Activated T-helper 1 cell treated with anti-CD3 and anti-CD28 coated beads, Interleukin-12 subunit alpha, Interleukin-12 subunit beta, Interleukin-2, Interleukin-4 antibody, amounts not matched to agents 30 ng/mL and 10 ng/mL and 1 ng/mL, durations not matched to agents 14 hours and 24 hours and 36 hours (primary cell): Measurements from ENCODE around the gene DNM3. TPM values are rescaled to one million over a fixed set of nuclear protein-coding genes. Genes with fewer than 3 reads are reported as not detected.

ENCODE experiments used
- DNase-seq: peaks from one replicate; pipeline ENCODE4 v3.0.0; 2021; ENCODE audit warnings: low spot score
- H3K27ac Mint-ChIP-seq: one replicate; pipeline ENCODE4 v1.8.0; 2021; ENCODE audit warnings: mild to moderate bottlenecking, mixed read lengths
- H3K27me3 Mint-ChIP-seq: one replicate; pipeline ENCODE4 v1.8.0; 2022; ENCODE audit warnings: mild to moderate bottlenecking, moderate library complexity, mixed read lengths; ENCODE audit not compliant: insufficient read depth
- H3K36me3 Mint-ChIP-seq: one replicate; pipeline ENCODE4 v1.8.0; 2021; ENCODE audit warnings: low read depth, mixed read lengths
- H3K4me1 Mint-ChIP-seq: one replicate; pipeline ENCODE4 v1.8.0; 2021; ENCODE audit warnings: low read depth, mixed read lengths
- H3K4me3 Mint-ChIP-seq: one replicate; pipeline ENCODE4 v1.8.0; 2021; ENCODE audit warnings: mild to moderate bottlenecking, moderate library complexity, mixed read lengths
- H3K9me3 Mint-ChIP-seq: one replicate; pipeline ENCODE4 v1.8.0; 2021; ENCODE audit warnings: mixed read lengths
- intact Hi-C: fragments of 100-400 bp; cut with micrococcal nuclease; formaldehyde crosslinking; loops from one replicate; pipeline ENCODE4 v1.15.1; 2024
- total RNA-seq: library from RNA; stranded (reverse); gene quantifications from 2 replicates; pipeline ENCODE4 v1.2.3, GENCODE V29; 2022

DNM3 gene
- total RNA-seq, 1 donor from 2014 or later, result 0.62 TPM

GRCh38 chr1:171860696-171861095, 19.4 kb downstream of the DNM3 start:
- H3K27ac Mint-ChIP-seq, result no peak overlapping the region
- H3K27me3 Mint-ChIP-seq, result peaks cover 3% of the 10 kb centered on the region
- no peaks in the 10 kb centered on the region for H3K36me3 Mint-ChIP-seq
- intact Hi-C loops, result no loop called here
- no peak for DNase-seq
- no peaks in the 10 kb centered on the region for H3K4me1 Mint-ChIP-seq
- peaks cover 4% of the 10 kb centered on the region for H3K9me3 Mint-ChIP-seq
- H3K4me3 Mint-ChIP-seq, result no peak overlapping the region

- Mint-ChIP-seq H3K27me3 (no peaks in the 10 kb centered on the region), H3K27ac (no peak overlapping the region), H3K4me3 (no peak overlapping the region), H3K4me1 (no peaks in the 10 kb centered on the region), H3K9me3 (no peaks in the 10 kb centered on the region), H3K36me3 (no peaks in the 10 kb centered on the region)
- intact Hi-C loops, result no loop called here
- DNase-seq, result no peak
Measured at GRCh38 chr1:171863531-171863930, 22.2 kb downstream of the DNM3 start.

GRCh38 chr1:171864308-171864707, 23.0 kb downstream of the DNM3 start:
- intact Hi-C loops, result no loop called here
- peaks cover 2% of the 10 kb centered on the region for H3K27me3 Mint-ChIP-seq
- DNase-seq, result no peak
- no peak overlapping the region for H3K27ac Mint-ChIP-seq
- no peaks in the 10 kb centered on the region for H3K36me3 Mint-ChIP-seq
- no peaks in the 10 kb centered on the region for H3K4me1 Mint-ChIP-seq
- no peak overlapping the region for H3K4me3 Mint-ChIP-seq
- H3K9me3 Mint-ChIP-seq, result no peaks in the 10 kb centered on the region

GRCh38 chr1:171865106-171865505, 23.8 kb downstream of the DNM3 start:
- intact Hi-C loops, result no loop called here

DNA sequence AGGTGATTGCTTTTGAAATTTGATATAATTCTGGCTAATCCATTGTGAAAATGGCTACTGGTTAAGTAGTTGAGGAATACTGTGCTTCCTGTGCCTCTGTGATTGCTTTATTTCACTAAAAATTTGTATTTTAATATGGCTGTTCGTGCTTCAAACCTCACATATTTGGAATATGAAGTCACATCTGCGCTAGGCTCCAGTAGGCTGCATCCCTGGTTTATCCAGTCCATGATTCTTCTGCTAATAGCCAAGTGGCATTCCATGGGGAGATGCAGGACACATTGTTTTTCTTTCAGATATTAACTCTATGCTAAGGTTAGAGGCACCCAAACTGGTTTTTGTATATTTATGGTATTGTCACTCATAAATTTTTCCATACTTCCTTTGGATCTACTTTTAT, 25.9 kb downstream of the DNM3 start:
- no peaks in the 10 kb centered on the region for H3K4me1 Mint-ChIP-seq
- no peaks in the 10 kb centered on the region for H3K36me3 Mint-ChIP-seq
- no peaks in the 10 kb centered on the region for H3K9me3 Mint-ChIP-seq
- H3K27me3 Mint-ChIP-seq, result peaks cover 14% of the 10 kb centered on the region
- intact Hi-C loops, result no loop called here
- H3K27ac Mint-ChIP-seq, result no peak overlapping the region
- no peak overlapping the region for H3K4me3 Mint-ChIP-seq
- no peak for DNase-seq

More at GRCh38 chr1:171865106-171865505, 23.8 kb downstream of the DNM3 start:
- Mint-ChIP-seq H3K9me3 (no peaks in the 10 kb centered on the region), H3K4me3 (no peak overlapping the region), H3K27me3 (peaks cover 5% of the 10 kb centered on the region), H3K4me1 (no peaks in the 10 kb centered on the region), H3K36me3 (no peaks in the 10 kb centered on the region), H3K27ac (no peak overlapping the region)
- DNase-seq, result no peak

DNA sequence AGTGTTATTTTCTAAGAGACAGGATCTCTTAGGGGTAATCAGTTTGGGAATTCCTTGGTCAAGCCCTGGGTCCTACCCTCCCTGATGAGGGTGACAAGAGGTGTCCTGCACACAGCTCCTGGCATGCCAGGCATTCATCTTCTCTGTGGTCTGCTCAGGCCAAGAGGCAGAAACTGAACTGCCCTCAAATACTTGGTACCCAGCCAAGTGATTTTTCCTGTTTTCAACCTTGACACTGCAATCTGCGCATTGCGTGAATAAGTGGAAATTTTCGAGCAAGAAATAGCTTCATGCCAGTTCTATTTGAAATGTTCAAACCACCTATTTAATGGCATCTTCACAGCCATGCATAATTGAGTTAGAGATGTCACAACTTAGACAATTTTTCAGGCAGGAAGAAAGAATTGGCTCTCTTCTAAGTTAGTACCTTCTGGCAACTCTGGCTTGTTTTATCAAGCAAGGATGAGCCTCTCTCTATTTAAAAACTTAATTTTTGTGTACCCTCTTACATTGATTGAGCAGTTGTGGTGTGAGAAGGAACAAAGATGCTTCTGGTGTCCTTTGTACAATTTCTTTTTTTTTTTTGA, 27.0 kb downstream of the DNM3 start:
- intact Hi-C loops, result no loop called here
- peaks cover 17% of the 10 kb centered on the region for H3K27me3 Mint-ChIP-seq
- no peaks in the 10 kb centered on the region for H3K9me3 Mint-ChIP-seq
- no peaks in the 10 kb centered on the region for H3K36me3 Mint-ChIP-seq
- DNase-seq, result no peak
- H3K27ac Mint-ChIP-seq, result no peak overlapping the region
- no peaks in the 10 kb centered on the region for H3K4me1 Mint-ChIP-seq
- no peak overlapping the region for H3K4me3 Mint-ChIP-seq

GRCh38 chr1:171869097-171869496, 27.8 kb downstream of the DNM3 start:
- H3K4me1 Mint-ChIP-seq, result no peaks in the 10 kb centered on the region
- no peaks in the 10 kb centered on the region for H3K36me3 Mint-ChIP-seq
- no peak overlapping the region for H3K4me3 Mint-ChIP-seq
- DNase-seq, result no peak
- no peaks in the 10 kb centered on the region for H3K9me3 Mint-ChIP-seq
- intact Hi-C loops, result no loop called here
- peaks cover 17% of the 10 kb centered on the region for H3K27me3 Mint-ChIP-seq
- no peak overlapping the region for H3K27ac Mint-ChIP-seq

DNA sequence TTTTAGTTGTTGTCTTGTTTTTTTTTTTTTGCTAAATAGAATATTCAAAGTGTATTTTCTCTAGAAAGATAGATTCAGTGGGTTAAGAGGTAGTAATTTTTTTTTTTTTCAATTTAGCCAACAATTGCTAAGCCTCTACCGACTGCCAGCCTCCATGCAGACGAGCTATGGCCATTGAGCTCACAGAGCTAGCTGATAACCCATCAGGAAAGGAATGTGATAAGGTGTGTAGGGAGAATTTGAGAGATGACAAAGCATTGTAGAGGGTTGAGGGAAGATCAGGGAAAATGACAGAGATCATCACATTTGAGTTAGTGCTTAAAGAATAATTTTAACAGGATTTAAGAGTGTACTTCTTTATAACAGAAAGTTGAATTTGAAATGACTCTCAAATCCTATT, 30.6 kb downstream of the DNM3 start:
- no peaks in the 10 kb centered on the region for H3K9me3 Mint-ChIP-seq
- no peak for DNase-seq
- H3K27ac Mint-ChIP-seq, result no peak overlapping the region
- intact Hi-C loops, result no loop called here
- no peak overlapping the region for H3K4me3 Mint-ChIP-seq
- peaks cover 19% of the 10 kb centered on the region for H3K27me3 Mint-ChIP-seq
- no peaks in the 10 kb centered on the region for H3K4me1 Mint-ChIP-seq
- no peaks in the 10 kb centered on the region for H3K36me3 Mint-ChIP-seq

- intact Hi-C loops, result no loop called here
- no peak for DNase-seq
- no peak overlapping the region for H3K27ac Mint-ChIP-seq
- H3K27me3 Mint-ChIP-seq, result peaks cover 19% of the 10 kb centered on the region
- H3K36me3 Mint-ChIP-seq, result no peaks in the 10 kb centered on the region
- no peaks in the 10 kb centered on the region for H3K9me3 Mint-ChIP-seq
- no peak overlapping the region for H3K4me3 Mint-ChIP-seq
- no peaks in the 10 kb centered on the region for H3K4me1 Mint-ChIP-seq
Measured at GRCh38 chr1:171872430-171872829, 31.1 kb downstream of the DNM3 start.

DNA sequence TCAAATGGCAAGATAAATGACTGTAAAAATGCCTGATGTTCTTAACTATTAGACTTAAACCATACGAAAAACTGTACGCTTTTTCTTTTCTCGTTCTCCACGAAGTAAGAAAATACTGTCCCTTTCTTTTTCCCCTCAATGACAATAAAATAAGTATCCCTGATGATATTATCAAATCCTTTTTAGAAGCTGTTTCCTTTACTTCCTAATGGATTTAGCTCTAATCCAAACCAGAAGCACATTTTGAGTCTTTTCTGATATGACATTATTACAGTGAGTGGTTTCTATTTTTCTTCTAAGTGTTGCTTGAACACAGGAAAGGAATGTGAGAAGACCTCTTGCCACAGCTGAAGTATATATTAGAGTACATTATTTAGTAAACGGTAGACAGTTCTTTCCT, 32.4 kb downstream of the DNM3 start:
- peaks cover 19% of the 10 kb centered on the region for H3K27me3 Mint-ChIP-seq
- no peak overlapping the region for H3K4me3 Mint-ChIP-seq
- no peak overlapping the region for H3K27ac Mint-ChIP-seq
- intact Hi-C loops, result no loop called here
- H3K36me3 Mint-ChIP-seq, result no peaks in the 10 kb centered on the region
- H3K9me3 Mint-ChIP-seq, result no peaks in the 10 kb centered on the region
- DNase-seq, result no peak
- H3K4me1 Mint-ChIP-seq, result no peaks in the 10 kb centered on the region

GRCh38 chr1:171877701-171878100, 36.4 kb downstream of the DNM3 start:
- Mint-ChIP-seq H3K4me1 (no peaks in the 10 kb centered on the region), H3K4me3 (no peak overlapping the region), H3K36me3 (no peaks in the 10 kb centered on the region), H3K9me3 (no peaks in the 10 kb centered on the region), H3K27me3 (peaks cover 4% of the 10 kb centered on the region), H3K27ac (no peak overlapping the region)
- intact Hi-C loops, result no loop called here
- no peak for DNase-seq

- H3K4me3 Mint-ChIP-seq, result no peak overlapping the region
- H3K4me1 Mint-ChIP-seq, result peaks cover 11% of the 10 kb centered on the region
- intact Hi-C loops, result no loop called here
- peaks cover 1% of the 10 kb centered on the region for H3K27me3 Mint-ChIP-seq
- DNase-seq, result no peak
- H3K27ac Mint-ChIP-seq, result no peak overlapping the region
- H3K9me3 Mint-ChIP-seq, result no peaks in the 10 kb centered on the region
- no peaks in the 10 kb centered on the region for H3K36me3 Mint-ChIP-seq
Measured at GRCh38 chr1:171879556-171879955, 38.3 kb downstream of the DNM3 start.

GRCh38 chr1:171881442-171881841, 40.1 kb downstream of the DNM3 start:
- Mint-ChIP-seq H3K27me3 (no peaks in the 10 kb centered on the region), H3K36me3 (no peaks in the 10 kb centered on the region), H3K4me1 (peaks cover 13% of the 10 kb centered on the region), H3K27ac (no peak overlapping the region), H3K9me3 (no peaks in the 10 kb centered on the region), H3K4me3 (no peak overlapping the region)
- DNase-seq, result no peak
- intact Hi-C loops, result loop anchor here (5.0 kb wide), 1 partner anchor 64 kb away; no protein-coding TSS in a partner anchor

- Mint-ChIP-seq H3K4me1 (peaks cover 13% of the 10 kb centered on the region), H3K4me3 (no peak overlapping the region), H3K27ac (no peak overlapping the region), H3K36me3 (no peaks in the 10 kb centered on the region), H3K27me3 (no peaks in the 10 kb centered on the region), H3K9me3 (peaks cover 4% of the 10 kb centered on the region)
- no peak for DNase-seq
- intact Hi-C loops, result loop anchor here (2.0 to 5.0 kb wide), 2 partner anchors 43 to 67 kb away; partner anchors contain the start of gene DNM3
Measured at GRCh38 chr1:171883849-171884248, 42.6 kb downstream of the DNM3 start.
